Measurements from ENCODE around the gene ASB2.

- TF ChIP-seq, protein P1, sequence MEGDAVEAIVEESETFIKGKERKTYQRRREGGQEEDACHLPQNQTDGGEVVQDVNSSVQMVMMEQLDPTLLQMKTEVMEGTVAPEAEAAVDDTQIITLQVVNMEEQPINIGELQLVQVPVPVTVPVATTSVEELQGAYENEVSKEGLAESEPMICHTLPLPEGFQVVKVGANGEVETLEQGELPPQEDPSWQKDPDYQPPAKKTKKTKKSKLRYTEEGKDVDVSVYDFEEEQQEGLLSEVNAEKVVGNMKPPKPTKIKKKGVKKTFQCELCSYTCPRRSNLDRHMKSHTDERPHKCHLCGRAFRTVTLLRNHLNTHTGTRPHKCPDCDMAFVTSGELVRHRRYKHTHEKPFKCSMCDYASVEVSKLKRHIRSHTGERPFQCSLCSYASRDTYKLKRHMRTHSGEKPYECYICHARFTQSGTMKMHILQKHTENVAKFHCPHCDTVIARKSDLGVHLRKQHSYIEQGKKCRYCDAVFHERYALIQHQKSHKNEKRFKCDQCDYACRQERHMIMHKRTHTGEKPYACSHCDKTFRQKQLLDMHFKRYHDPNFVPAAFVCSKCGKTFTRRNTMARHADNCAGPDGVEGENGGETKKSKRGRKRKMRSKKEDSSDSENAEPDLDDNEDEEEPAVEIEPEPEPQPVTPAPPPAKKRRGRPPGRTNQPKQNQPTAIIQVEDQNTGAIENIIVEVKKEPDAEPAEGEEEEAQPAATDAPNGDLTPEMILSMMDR (IDR thresholded peaks at IDR 0.05; ENCODE audit: borderline replicate concordance, extremely low read depth, low read length, poor library complexity, severe bottlenecking), result no peak
- no peak for TF ChIP-seq EZH2 (IDR thresholded peaks at IDR 0.05; ENCODE audit: borderline replicate concordance, low read depth, low read length, severe bottlenecking)
These were observed 26.8 kb downstream of the ASB2 start for GRCh38 chr14:93949511-93950075.

All from DND-41 (cell line).